ENCODE measurements around the gene SHH. TPM values are rescaled to one million over a fixed set of nuclear protein-coding genes. Genes with fewer than 3 reads are reported as not detected.

SHH gene
- total and polyA plus RNA-seq, 2 of the 4 experiments (the other 2 are of a cell fraction), result under 0.01 to 0.03 TPM

DNA sequence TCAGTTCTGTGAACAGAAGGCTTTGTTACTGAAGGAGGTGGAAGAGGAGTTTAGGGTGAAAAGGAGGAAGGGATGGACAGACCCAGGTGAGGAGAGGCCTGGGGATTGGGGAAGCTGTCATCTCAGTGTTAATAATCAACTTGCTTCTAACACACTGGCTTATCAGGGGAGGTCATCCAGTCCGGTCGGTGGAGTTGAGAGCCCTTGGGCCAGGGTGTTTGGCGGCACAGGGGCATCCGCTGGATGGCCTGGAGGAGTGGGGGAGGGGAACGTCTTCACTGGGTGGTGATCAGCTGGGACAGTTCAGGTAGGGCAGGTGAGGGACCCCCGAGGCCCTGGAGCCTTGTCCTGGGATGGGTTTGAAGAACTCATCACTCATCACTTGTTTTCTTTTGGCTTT, 33.9 kb downstream of the SHH start:
- Histone ChIP-seq H2BK20ac (ENCODE audit: low read depth, low read length) (no peak overlapping the region; the same call in 1 of the 2 replicates), H4K5ac (ENCODE audit: low read depth, low read length) (no peak overlapping the region), H2AFZ (replicated peaks; ENCODE audit: low read length, poor library complexity) (no peak overlapping the region), H3K4me2 (ENCODE audit: low read depth, low read length) (no peak overlapping the region), H3K9me1 (ENCODE audit: insufficient read depth, low read length) (peaks cover 10% of the 10 kb centered on the region), H3K9me3 (ENCODE audit: control insufficient read depth, insufficient read depth, low read length) (no peaks in the 10 kb centered on the region), H3K4me1 (ENCODE audit: control insufficient read depth, insufficient read depth, low read length) (no peaks in the 10 kb centered on the region), H3K27me3 (ENCODE audit: control insufficient read depth, insufficient read depth, low read length) (no peaks in the 10 kb centered on the region), H3K14ac (replicated peaks; ENCODE audit: low read depth, low read length) (no peak overlapping the region), H4K8ac (ENCODE audit: low read depth in 2 of 2, low read length in 2 of 2) (no peak overlapping the region), H2BK15ac (ENCODE audit: low read depth, low read length) (no peak overlapping the region), H3K9ac (ENCODE audit: low read depth, low read length) (no peak overlapping the region), H2AK5ac (ENCODE audit: low read depth, low read length) (no peak overlapping the region), H3K4me3 (ENCODE audit: insufficient read depth, low read depth, low read length) (no peak overlapping the region), H3K27ac (ENCODE audit: insufficient read depth, low read length) (no peak overlapping the region), H3K23ac (ENCODE audit: low read depth, low read length) (no peak overlapping the region), H3K79me1 (ENCODE audit: low read depth in 1 of 2, low read length in 2 of 2) (peaks cover 0 to 12% of the 10 kb centered on the region in 2 experiments; a peak in 2 of 4 replicates), H3K36me3 (ENCODE audit: control insufficient read depth, insufficient read depth, low read length) (peaks cover 45% of the 10 kb centered on the region), H3K56ac (ENCODE audit: extremely low read depth, insufficient read depth, low read length) (no peak overlapping the region), H2AK9ac (replicated peaks; ENCODE audit: low read depth, low read length, poor library complexity) (no peak overlapping the region), H3K4ac (ENCODE audit: low read depth, low read length) (no peak overlapping the region), H4K20me1 (ENCODE audit: insufficient read depth, low read length) (no peaks in the 10 kb centered on the region), H4K91ac (ENCODE audit: insufficient read depth, low read depth, low read length) (no peak overlapping the region), H2BK5ac (ENCODE audit: low read depth, low read length, poor library complexity, severe bottlenecking) (no peak overlapping the region), H3K18ac (ENCODE audit: low read depth, low read length) (no peak overlapping the region), H2BK120ac (ENCODE audit: low read depth, low read length) (no peak overlapping the region)
- TF ChIP-seq FOS (IDR thresholded peaks at IDR 0.05; ENCODE audit: low read depth, low read length) (no peak), POLR2A (IDR thresholded peaks at IDR 0.05; ENCODE audit: low read depth, low read length) (no peak), NFE2L2 (IDR thresholded peaks at IDR 0.05; ENCODE audit: low read depth, low read length) (no peak), RAD21 (IDR thresholded peaks at IDR 0.05; ENCODE audit: low read length) (no peak), BHLHE40 (IDR thresholded peaks at IDR 0.05; ENCODE audit: low read depth, low read length) (no peak), RFX5 (IDR thresholded peaks at IDR 0.05; ENCODE audit: low read depth, low read length) (no peak), SMC3 (IDR thresholded peaks at IDR 0.05; ENCODE audit: low read depth, low read length) (no peak), CHD1 (IDR thresholded peaks at IDR 0.05; ENCODE audit: low read depth, low read length) (no peak)
- TF ChIP-seq, protein P1, sequence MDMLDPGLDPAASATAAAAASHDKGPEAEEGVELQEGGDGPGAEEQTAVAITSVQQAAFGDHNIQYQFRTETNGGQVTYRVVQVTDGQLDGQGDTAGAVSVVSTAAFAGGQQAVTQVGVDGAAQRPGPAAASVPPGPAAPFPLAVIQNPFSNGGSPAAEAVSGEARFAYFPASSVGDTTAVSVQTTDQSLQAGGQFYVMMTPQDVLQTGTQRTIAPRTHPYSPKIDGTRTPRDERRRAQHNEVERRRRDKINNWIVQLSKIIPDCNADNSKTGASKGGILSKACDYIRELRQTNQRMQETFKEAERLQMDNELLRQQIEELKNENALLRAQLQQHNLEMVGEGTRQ (IDR thresholded peaks at IDR 0.05; ENCODE audit: low read depth, low read length), result no peak
- WGBS, 2 experiments (ENCODE audit: extremely low coverage in 2 of 2, insufficient read length in 1 of 2), result 100% methylated on average over 1 of the region's 6 CpGs; no CpG with 5 or more reads in 1 of the 2 experiments
- ChIA-PET CTCF (interaction anchor here (0.6 to 1.0 kb wide), 2 partner anchors 119 to 179 kb away, joined by 3 to 5 read pairs; no protein-coding TSS in a partner anchor), POLR2A (ENCODE audit: unreplicated experiment) (no interaction called here)
- no peak for ATAC-seq (ENCODE audit: low read depth)
- no peak for DNase-seq
- BruUV-seq (replicated peaks), result no TSS peak
- intact Hi-C loops (cut with micrococcal nuclease), result no loop called here
- in situ Hi-C loops (cut with MboI; ENCODE audit: low sequenced_read_pairs), result no loop called here
- dilution Hi-C loops (cut with HindIII; ENCODE audit: low sequenced_read_pairs, unreplicated experiment), result no loop called here
